DOHH2 (cell line): Measurements from ENCODE around the gene WDR89.

Source experiments
- CTCF ChIP-seq: fragments of 200-600 bp; sonication (generic); IDR thresholded peaks from one replicate; pipeline ENCODE4 v1.5.1; 2014; ENCODE audit warnings: antibody characterized with exemption, mild to moderate bottlenecking, low read depth, low read length; ENCODE audit not compliant: poor library complexity, severe bottlenecking
- EZH2phosphoT487 ChIP-seq: fragments of 200-600 bp; sonication (generic); IDR thresholded peaks from 2 replicates; pipeline ENCODE4 v1.6.1; 2017; ENCODE audit warnings: borderline replicate concordance, mild to moderate bottlenecking, antibody characterized with exemption, low read length, moderate library complexity, mixed read lengths

GRCh38 chr14:63564318-63564717, 77.4 kb downstream of the WDR89 start:
- TF ChIP-seq CTCF (no peak), EZH2phosphoT487 (no peak)
